Measurements from ENCODE around the gene NTM. TPM values are rescaled to one million over a fixed set of nuclear protein-coding genes. Genes with fewer than 3 reads are reported as not detected.

NTM gene
- total RNA-seq, 4 donors from 2014 or later, result 1.4 to 5.7 TPM; not detected in 2

DNA sequence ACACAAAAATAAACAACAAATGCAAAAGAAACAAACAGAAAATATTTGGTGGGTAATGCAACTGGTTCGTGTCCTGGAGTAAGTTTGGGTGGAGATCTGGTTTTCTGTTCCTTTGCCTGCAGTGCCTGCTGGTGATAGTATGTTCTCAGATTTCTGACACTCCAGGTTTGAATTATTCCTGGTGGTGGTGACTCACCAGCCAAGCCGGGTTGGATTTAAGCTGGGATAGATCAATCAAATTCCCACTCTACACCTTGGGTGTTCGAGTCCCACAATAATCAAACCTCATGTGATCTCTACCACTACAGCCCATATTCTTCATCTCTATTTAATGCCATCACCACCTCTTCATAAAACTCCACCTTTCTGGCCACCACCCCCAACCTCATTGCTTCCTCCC, 421.8 kb downstream of the NTM start:
- H3K9me3 ChIP-seq, result no peaks in the 10 kb centered on the region
- intact Hi-C loops (cut with DNase I; ENCODE audit: low total_unique reads), result no loop called here
- no peak for DNase-seq
- no peaks in the 10 kb centered on the region for H3K27me3 ChIP-seq
- no peak overlapping the region for H3K27ac ChIP-seq
- no peak overlapping the region for H3K4me3 ChIP-seq
- no peaks in the 10 kb centered on the region for H3K4me1 ChIP-seq
- no peaks in the 10 kb centered on the region for H3K36me3 ChIP-seq
- TF ChIP-seq POLR2A (IDR thresholded peaks at IDR 0.05), result no peak
- TF ChIP-seq, protein P1, sequence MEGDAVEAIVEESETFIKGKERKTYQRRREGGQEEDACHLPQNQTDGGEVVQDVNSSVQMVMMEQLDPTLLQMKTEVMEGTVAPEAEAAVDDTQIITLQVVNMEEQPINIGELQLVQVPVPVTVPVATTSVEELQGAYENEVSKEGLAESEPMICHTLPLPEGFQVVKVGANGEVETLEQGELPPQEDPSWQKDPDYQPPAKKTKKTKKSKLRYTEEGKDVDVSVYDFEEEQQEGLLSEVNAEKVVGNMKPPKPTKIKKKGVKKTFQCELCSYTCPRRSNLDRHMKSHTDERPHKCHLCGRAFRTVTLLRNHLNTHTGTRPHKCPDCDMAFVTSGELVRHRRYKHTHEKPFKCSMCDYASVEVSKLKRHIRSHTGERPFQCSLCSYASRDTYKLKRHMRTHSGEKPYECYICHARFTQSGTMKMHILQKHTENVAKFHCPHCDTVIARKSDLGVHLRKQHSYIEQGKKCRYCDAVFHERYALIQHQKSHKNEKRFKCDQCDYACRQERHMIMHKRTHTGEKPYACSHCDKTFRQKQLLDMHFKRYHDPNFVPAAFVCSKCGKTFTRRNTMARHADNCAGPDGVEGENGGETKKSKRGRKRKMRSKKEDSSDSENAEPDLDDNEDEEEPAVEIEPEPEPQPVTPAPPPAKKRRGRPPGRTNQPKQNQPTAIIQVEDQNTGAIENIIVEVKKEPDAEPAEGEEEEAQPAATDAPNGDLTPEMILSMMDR (IDR thresholded peaks at IDR 0.05), result no peak

DNA sequence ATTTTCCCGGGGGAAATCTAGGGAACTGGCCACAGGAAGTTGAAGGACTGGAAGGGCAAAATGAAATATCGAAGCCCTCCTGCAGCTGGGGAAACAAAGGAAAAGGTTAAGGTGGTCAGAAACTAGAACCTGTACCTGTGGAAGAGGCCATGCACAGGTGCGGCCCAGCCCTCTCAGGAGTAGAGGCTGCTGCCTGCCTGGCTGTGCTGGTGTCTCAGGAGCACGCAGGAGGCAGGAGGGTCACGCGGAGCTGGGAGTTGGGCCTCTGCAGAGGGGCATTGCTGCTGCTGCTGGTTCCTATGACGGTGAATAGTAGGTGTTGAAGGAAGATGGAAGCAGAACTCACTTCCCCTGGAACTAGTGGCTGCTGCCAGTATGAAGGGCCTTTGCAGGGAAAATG, 425.7 kb downstream of the NTM start:
- Histone ChIP-seq H3K36me3 (no peaks in the 10 kb centered on the region), H3K27me3 (no peaks in the 10 kb centered on the region), H3K4me3 (no peak overlapping the region), H3K9me3 (no peaks in the 10 kb centered on the region), H3K4me1 (no peaks in the 10 kb centered on the region), H3K27ac (no peak overlapping the region)
- DNase-seq, result no peak
- intact Hi-C loops (cut with DNase I; ENCODE audit: low total_unique reads), result no loop called here
- TF ChIP-seq POLR2A (IDR thresholded peaks at IDR 0.05), result no peak
- TF ChIP-seq, protein P1 (IDR thresholded peaks at IDR 0.05), result no peak

DNA sequence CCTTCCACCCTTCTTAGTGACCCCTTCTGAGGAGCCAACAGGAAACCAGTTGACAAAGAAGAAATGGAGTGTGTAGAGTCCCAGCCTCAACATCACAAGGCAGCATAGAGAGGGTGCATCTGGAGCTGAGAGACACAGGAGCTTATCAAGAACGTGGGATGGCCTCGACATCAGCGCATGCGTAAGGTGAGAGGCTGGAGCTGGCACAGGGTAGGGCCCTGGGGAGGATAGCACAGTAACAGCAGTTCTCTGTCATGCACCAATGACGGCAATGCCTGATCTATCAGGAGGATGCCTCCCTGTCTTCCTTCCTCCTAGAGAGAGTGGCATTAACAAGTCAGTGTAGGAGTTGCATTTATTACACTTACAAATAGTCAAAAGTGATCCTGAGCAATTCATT, 426.1 kb downstream of the NTM start:
- Histone ChIP-seq H3K4me1 (no peaks in the 10 kb centered on the region), H3K27me3 (no peaks in the 10 kb centered on the region), H3K27ac (no peak overlapping the region), H3K36me3 (no peaks in the 10 kb centered on the region), H3K9me3 (no peaks in the 10 kb centered on the region), H3K4me3 (no peak overlapping the region)
- intact Hi-C loops (cut with DNase I; ENCODE audit: low total_unique reads), result no loop called here
- no peak for DNase-seq
- TF ChIP-seq, protein P1 (IDR thresholded peaks at IDR 0.05), result no peak
- TF ChIP-seq POLR2A (IDR thresholded peaks at IDR 0.05), result no peak

DNA sequence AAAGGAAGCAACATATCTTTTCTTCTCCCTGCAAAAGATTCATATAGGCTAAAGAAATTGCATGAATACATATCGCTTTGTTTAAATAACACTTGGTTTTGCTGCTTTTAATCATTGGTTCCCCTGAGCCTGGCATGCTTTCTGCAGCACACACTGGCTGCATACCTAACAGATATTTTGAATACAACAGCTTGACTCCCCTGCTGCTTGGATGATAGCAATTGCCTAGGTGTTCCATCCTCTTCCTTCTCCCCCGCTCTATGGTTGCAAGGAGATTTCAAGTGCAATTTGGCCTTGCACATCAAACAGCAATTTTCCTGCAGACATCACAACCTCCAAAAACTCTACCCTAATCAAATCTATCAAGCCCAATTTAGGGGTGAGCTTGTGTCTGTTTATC, 430.0 kb downstream of the NTM start:
- no peaks in the 10 kb centered on the region for H3K9me3 ChIP-seq
- no peak overlapping the region for H3K27ac ChIP-seq
- H3K4me1 ChIP-seq, result no peaks in the 10 kb centered on the region
- DNase-seq, result no peak
- H3K4me3 ChIP-seq, result no peak overlapping the region
- no peaks in the 10 kb centered on the region for H3K27me3 ChIP-seq
- H3K36me3 ChIP-seq, result no peaks in the 10 kb centered on the region
- intact Hi-C loops (cut with DNase I; ENCODE audit: low total_unique reads), result no loop called here
- no peak for TF ChIP-seq POLR2A (IDR thresholded peaks at IDR 0.05)
- TF ChIP-seq, protein P1 (IDR thresholded peaks at IDR 0.05), result no peak

DNA sequence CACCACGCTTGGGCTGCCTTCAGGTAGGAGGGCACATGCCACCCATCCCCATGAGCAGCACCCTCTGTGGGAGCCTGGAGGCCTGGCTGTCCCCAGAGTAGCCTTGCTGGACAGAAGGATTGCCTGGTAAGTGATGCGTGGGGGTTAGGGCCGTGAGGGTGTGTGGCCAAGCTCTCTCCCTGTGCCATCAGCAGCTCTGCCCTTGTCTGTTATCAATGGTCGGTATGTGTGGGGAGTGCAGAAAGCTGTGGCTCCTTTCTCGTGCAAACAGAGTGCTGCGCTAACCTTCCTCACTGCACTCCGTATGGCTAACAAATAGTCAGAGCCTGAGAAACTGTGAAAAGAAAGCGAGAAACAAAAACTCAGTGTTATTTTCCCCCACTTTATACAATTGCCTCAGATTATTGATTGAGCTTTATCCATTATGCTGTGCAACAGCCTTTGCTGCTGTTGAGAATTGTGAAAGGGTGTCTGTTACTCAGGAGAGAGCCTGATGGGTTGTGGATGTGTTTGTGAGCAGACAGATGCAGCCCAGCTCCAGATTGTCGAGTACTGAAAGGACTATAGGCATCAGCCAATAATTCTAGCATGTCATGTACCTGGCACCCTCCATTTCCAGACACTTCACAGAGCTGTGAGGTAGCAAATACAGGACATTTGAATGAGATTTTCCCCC, 432.2 kb downstream of the NTM start:
- H3K27me3 ChIP-seq, result no peaks in the 10 kb centered on the region
- intact Hi-C loops (cut with DNase I; ENCODE audit: low total_unique reads), result no loop called here
- no peak for TF ChIP-seq POLR2A (IDR thresholded peaks at IDR 0.05)
- TF ChIP-seq, protein P1 (IDR thresholded peaks at IDR 0.05), result no peak

More for the DNA sequence above, 432.2 kb downstream of the NTM start:
- H3K9me3 ChIP-seq, result no peaks in the 10 kb centered on the region
- no peak for DNase-seq
- H3K4me1 ChIP-seq, result no peaks in the 10 kb centered on the region
- no peak overlapping the region for H3K4me3 ChIP-seq
- H3K27ac ChIP-seq, result no peak overlapping the region
- no peaks in the 10 kb centered on the region for H3K36me3 ChIP-seq

Measured in uterus (tissue), 4 donors.